Measurements from ENCODE around the gene KCNJ6.
"Not testable (repeated sequence)": the region's sequence is repeated elsewhere in the genome, so short reads cannot be mapped to it uniquely, and the experiment has no call there.

Gene KCNJ6

DNA sequence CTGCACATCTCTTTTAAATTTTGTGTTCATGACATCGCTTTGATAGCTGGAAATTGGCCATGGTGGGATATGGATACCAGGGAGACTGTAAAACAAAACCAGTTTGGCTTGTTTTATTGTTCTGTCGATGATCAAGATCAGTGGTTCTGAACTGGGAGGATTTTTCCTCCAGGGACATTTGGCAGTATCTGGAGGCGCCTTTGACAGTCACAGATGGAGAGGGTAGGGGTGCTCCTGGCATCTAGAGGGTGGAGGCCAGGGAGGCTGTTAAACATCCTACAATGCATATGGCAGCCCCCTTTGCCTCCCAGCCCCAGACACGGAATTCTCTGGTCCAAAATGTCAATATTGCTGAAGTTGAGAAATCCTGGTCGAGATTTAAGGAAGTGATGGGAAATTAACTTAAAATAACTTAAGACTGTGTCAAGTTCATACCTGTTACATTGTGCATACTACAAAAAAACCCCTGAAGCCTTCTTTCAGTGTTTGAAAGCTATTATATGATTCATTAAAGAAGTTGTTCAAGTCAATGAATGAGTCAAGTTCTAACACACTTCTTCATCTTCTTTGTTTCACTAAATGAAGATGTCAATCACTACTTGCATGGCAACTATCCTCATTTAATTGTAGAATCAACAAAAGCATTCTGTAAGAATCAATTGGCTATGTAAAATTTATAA lies 150.9 kb downstream of the KCNJ6 start:
- no peak overlapping the region for H3K4me3 ChIP-seq (replicated peaks in 1 of 2; ENCODE audit: low read depth in 2 of 2, low read length in 2 of 2)
- DNase-seq (ENCODE audit: low read depth in 2 of 2) = no peak
- TF ChIP-seq, protein P1, sequence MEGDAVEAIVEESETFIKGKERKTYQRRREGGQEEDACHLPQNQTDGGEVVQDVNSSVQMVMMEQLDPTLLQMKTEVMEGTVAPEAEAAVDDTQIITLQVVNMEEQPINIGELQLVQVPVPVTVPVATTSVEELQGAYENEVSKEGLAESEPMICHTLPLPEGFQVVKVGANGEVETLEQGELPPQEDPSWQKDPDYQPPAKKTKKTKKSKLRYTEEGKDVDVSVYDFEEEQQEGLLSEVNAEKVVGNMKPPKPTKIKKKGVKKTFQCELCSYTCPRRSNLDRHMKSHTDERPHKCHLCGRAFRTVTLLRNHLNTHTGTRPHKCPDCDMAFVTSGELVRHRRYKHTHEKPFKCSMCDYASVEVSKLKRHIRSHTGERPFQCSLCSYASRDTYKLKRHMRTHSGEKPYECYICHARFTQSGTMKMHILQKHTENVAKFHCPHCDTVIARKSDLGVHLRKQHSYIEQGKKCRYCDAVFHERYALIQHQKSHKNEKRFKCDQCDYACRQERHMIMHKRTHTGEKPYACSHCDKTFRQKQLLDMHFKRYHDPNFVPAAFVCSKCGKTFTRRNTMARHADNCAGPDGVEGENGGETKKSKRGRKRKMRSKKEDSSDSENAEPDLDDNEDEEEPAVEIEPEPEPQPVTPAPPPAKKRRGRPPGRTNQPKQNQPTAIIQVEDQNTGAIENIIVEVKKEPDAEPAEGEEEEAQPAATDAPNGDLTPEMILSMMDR (IDR thresholded peaks at IDR 0.05; ENCODE audit: low read depth, low read length) = no peak

DNA sequence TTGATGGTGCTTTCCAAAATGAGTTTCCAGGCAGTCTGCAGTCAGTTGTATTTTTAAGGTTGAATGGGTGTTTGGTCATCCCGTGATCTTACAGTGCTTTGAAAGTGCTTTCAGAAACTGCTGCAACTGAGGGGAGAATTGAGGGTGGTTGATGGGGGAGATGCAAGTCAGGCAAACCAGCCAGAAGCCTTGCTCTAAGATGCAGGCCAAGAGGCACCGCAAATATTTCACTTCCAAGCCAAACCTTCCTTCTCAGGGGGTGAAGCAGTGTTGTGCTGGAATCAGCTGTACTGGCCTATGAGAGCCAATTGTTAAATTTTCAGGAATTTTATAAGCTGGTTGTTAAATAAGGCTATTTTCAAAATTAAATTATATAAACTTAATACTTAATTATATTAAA lies 151.6 kb downstream of the KCNJ6 start:
- H3K4me3 ChIP-seq (replicated peaks in 1 of 2; ENCODE audit: low read depth in 2 of 2, low read length in 2 of 2) = no peak overlapping the region
- no peak for DNase-seq (ENCODE audit: low read depth in 2 of 2)
- TF ChIP-seq, protein P1 (IDR thresholded peaks at IDR 0.05; ENCODE audit: low read depth, low read length) = no peak

DNA sequence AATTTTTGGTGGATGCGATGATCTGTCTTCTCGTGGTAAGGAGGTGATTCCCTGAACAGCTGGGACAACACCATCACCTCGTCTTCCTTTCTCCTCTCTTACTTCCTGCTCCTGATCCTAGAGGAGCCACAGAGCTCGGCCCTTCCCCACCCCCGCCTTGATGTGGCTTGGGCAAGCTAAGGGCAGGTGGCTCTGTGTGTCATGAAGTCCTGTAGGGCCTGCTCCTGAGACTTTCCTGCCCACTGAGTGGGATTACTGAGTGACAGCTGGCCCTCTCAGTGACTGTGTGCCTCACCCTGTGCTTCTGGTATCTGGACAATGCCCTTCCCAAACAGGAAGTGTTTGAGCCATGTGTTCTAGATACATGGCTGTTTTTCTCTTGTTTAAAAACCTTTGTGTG lies 153.0 kb downstream of the KCNJ6 start:
- H3K4me3 ChIP-seq (replicated peaks in 1 of 2; ENCODE audit: low read depth in 2 of 2, low read length in 2 of 2) = no peak overlapping the region
- TF ChIP-seq, protein P1 (IDR thresholded peaks at IDR 0.05; ENCODE audit: low read depth, low read length) = no peak
- no peak for DNase-seq (ENCODE audit: low read depth in 2 of 2)

DNA sequence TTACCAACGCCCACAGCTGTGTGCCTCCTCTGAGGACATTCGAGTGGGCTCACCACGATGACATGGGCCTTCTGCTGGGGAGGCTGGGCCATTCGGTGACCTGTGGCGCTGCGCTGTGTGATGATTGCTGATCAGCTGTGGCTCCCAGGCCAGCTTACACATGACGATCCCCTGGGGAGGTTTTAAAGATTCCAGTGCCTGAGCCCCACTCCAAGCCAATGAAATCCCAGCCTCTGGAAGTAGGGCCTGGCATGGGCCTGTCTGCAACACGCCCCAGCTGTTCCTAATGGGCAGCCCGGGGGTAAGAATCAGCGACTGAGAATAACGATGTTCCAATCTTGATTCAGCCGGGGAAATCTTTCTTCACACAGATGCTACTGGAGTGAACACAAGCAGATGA lies 153.7 kb downstream of the KCNJ6 start:
- no peak for DNase-seq (ENCODE audit: low read depth in 2 of 2)
- TF ChIP-seq, protein P1 (IDR thresholded peaks at IDR 0.05; ENCODE audit: low read depth, low read length) = no peak
- H3K4me3 ChIP-seq (replicated peaks in 1 of 2; ENCODE audit: low read depth in 2 of 2, low read length in 2 of 2) = no peak overlapping the region

DNA sequence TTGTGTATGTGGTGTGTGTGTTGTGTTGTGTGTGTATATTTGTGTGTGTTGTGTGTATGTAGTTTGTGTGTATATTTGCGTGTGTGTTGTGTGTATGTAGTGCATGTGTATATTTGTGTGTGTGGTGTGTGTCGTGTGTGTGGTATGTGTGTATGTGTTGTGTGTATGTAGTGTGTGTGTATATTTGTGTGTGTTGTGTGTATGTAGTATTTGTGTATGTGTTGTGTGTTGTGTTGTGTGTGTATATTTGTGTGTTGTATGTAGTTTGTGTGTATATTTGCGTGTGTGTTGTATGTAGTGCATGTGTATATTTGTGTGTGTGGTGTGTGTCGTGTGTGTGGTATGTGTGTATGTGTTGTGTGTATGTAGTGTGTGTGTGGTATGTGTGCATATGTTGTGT lies 154.9 kb downstream of the KCNJ6 start:
- not testable (repeated sequence) for DNase-seq (ENCODE audit: low read depth in 2 of 2); H3K4me3 ChIP-seq (replicated peaks in 1 of 2; ENCODE audit: low read depth in 2 of 2, low read length in 2 of 2)

DNA sequence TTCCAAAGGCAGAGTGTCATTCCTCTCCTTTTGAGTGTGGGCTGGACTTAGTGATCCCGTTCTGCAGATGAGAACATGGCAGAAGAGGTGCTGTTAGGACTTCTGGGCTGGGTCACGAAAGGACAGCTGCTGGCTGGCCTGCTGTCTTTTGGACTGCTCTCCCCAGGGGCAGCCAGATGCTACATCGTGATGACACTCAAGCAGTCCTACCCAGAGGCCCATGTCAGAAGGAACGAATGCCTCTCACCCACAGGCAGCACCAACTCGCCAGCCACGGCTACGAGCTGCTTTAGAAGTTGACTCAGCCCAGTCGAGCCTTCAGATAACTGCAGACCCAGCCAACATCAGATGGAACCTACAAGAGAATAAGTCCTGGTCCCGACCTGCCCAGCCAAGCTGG lies 156.5 kb downstream of the KCNJ6 start:
- H3K4me3 ChIP-seq (replicated peaks in 1 of 2; ENCODE audit: low read depth in 2 of 2, low read length in 2 of 2) = no peak overlapping the region
- DNase-seq (ENCODE audit: low read depth in 2 of 2) = no peak
- TF ChIP-seq, protein P1 (IDR thresholded peaks at IDR 0.05; ENCODE audit: low read depth, low read length) = no peak

DNA sequence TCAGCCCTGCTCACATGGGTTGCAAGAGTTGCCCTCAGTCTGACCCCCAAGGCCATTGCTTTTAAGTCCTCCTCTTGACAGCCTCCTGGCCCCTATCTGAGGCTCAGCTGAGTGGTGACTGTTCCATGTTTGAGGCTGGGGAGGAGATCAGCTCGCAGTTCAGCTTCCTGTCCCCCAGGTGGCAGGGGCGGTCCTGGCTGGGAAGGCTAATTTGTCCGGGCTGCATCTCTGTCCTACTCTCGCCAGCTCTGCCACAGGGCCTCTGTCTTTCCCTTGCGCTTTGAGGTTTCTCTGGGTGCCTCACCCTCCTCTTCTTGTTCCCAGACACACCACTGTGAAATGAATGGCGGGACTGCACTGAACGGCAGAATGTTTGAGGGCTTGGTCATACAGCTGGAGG lies 157.3 kb downstream of the KCNJ6 start:
- DNase-seq (ENCODE audit: low read depth in 2 of 2) = peak; percentile 44 to 59
- H3K4me3 ChIP-seq (replicated peaks in 1 of 2; ENCODE audit: low read depth in 2 of 2, low read length in 2 of 2) = no peak overlapping the region
- TF ChIP-seq, protein P1 (IDR thresholded peaks at IDR 0.05; ENCODE audit: low read depth, low read length) = peak; percentile 74

Data from cardiac fibroblast (primary cell).